OCI-LY7 (cell line): ENCODE results near the gene SMIM44. TPM values are rescaled to one million over a fixed set of nuclear protein-coding genes. Genes with fewer than 3 reads are reported as not detected.

Source experiments
- BruUV-seq: library from RNA; stranded (reverse); fragments of 400-500 nt; replicated peaks from 2 replicates; lab custom pipeline; 2021; lab: Mats Ljungman, UMichigan
- CTCF ChIA-PET: fragments of 300-600 bp; sonication (Branson Sonifier 250); formaldehyde crosslinking; loops from one replicate; lab custom pipeline; 2022; ENCODE audit warnings: antibody characterized with exemption; ENCODE audit not compliant: unreplicated experiment; lab: Charles Lee
- POLR2A ChIA-PET: fragments of 300-600 bp; sonication (Branson Sonifier 250); formaldehyde crosslinking; loops from one replicate; lab custom pipeline; 2022; ENCODE audit warnings: antibody characterized with exemption; lab: Charles Lee
- DNase-seq: peaks from one replicate; pipeline ENCODE4 v3.0.0-alpha.2; 2015; ENCODE audit warnings: low spot score
- H2AFZ ChIP-seq: fragments of 200-600 bp; sonication (generic), shearing (Covaris generic); 2 replicates; pipeline ENCODE4 v1.6.1; 2014; ENCODE audit warnings: mild to moderate bottlenecking, antibody characterized with exemption, low read length, moderate library complexity
- H3K27ac ChIP-seq: fragments of 200-600 bp; sonication (generic); 2 replicates; pipeline ENCODE4 v1.5.1; 2014; ENCODE audit warnings: mixed run types, low read depth, mild to moderate bottlenecking, moderate library complexity, low read length, inconsistent platforms; ENCODE audit not compliant: poor library complexity, severe bottlenecking
- H3K36me3 ChIP-seq: fragments of 200-600 bp; sonication (generic); 2 replicates; pipeline ENCODE4 v1.6.1; 2014; ENCODE audit warnings: mild to moderate bottlenecking, antibody characterized with exemption, low read length, moderate library complexity, mixed read lengths; ENCODE audit not compliant: insufficient read depth
- H3K4me1 ChIP-seq: fragments of 200-600 bp; sonication (generic); 2 replicates; pipeline ENCODE4 v1.5.1; 2014; ENCODE audit warnings: mild to moderate bottlenecking, low read length; ENCODE audit not compliant: insufficient read depth, poor library complexity, severe bottlenecking
- H3K4me2 ChIP-seq: fragments of 200-600 bp; sonication (generic); 2 replicates; pipeline ENCODE4 v1.6.1; 2014; ENCODE audit warnings: mild to moderate bottlenecking, low read length
- H3K4me3 ChIP-seq: fragments of 200-600 bp; sonication (generic); 2 replicates; pipeline ENCODE4 v1.5.1; 2014; ENCODE audit warnings: mild to moderate bottlenecking, low read depth, low read length; ENCODE audit not compliant: poor library complexity, severe bottlenecking
- H3K79me2 ChIP-seq: fragments of 200-600 bp; sonication (generic); 2 replicates; pipeline ENCODE4 v1.6.1; 2016; ENCODE audit warnings: low read depth, mild to moderate bottlenecking, low read length, moderate library complexity, mixed read lengths; ENCODE audit not compliant: insufficient read depth
- H3K9me2 ChIP-seq: fragments of 200-600 bp; sonication (generic); 2 replicates; pipeline ENCODE4 v1.6.1; 2016; ENCODE audit warnings: mild to moderate bottlenecking, low read length, mixed read lengths; ENCODE audit not compliant: insufficient read depth
- H3K9me3 ChIP-seq: fragments of 200-600 bp; sonication (generic); 2 replicates; pipeline ENCODE4 v1.6.1; 2014; ENCODE audit warnings: mild to moderate bottlenecking, mixed run types, low read length, mixed read lengths
- H4K20me1 ChIP-seq: fragments of 200-600 bp; sonication (generic); 2 replicates; pipeline ENCODE4 v1.6.1; 2014; ENCODE audit warnings: mild to moderate bottlenecking, antibody characterized with exemption, low read length, moderate library complexity, mixed read lengths; ENCODE audit not compliant: insufficient read depth
- CTCF ChIP-seq: fragments of 200-600 bp; sonication (generic); conservative IDR thresholded peaks from 2 replicates; pipeline ENCODE4 v1.5.1; 2014; ENCODE audit warnings: mild to moderate bottlenecking, antibody characterized with exemption, low read length, moderate library complexity, mixed read lengths
- EZH2phosphoT487 ChIP-seq: fragments of 200-600 bp; sonication (generic); IDR thresholded peaks from 2 replicates; pipeline ENCODE4 v1.6.1; 2018; ENCODE audit warnings: low read depth, borderline replicate concordance, mild to moderate bottlenecking, mixed run types, antibody characterized with exemption, low read length, moderate library complexity, mixed read lengths
- intact Hi-C: fragments of 100-400 bp; cut with micrococcal nuclease; formaldehyde crosslinking; loops from one replicate; pipeline ENCODE4 v1.10.0; 2022; ENCODE audit not compliant: unreplicated experiment
- total RNA-seq, 2 experiments: library from RNA; depleted of rRNA in 1 of 2; stranded (reverse); fragments of >200 nt in 1 of 2; shearing (Covaris generic) in 1 of 2; gene quantifications; 2 replicates each; pipeline ENCODE4 v1.2.3, GENCODE V29; 2014 to 2022

The SMIM44 gene
- total RNA-seq, 2 experiments from 2014 or later, result not detected

- Histone ChIP-seq H4K20me1 (no peaks in the 10 kb centered on the region), H3K9me3 (no peaks in the 10 kb centered on the region), H3K9me2 (no peaks in the 10 kb centered on the region), H3K4me1 (no peaks in the 10 kb centered on the region), H3K4me3 (no peak overlapping the region), H3K79me2 (no peaks in the 10 kb centered on the region), H3K4me2 (no peak overlapping the region), H3K27ac (no peak overlapping the region), H2AFZ (no peak overlapping the region), H3K36me3 (peaks cover 52% of the 10 kb centered on the region)
- ChIA-PET POLR2A (interaction anchor here (0.8 kb wide), 1 partner anchor 14 kb away, joined by 3 read pairs; no protein-coding TSS in a partner anchor), CTCF (no interaction called here)
- BruUV-seq, result no TSS peak
- intact Hi-C loops, result no loop called here
- no peak for DNase-seq
- no peak for TF ChIP-seq CTCF
- no peak for TF ChIP-seq EZH2phosphoT487
These were observed 9.7 kb upstream of the SMIM44 start for GRCh38 chr19:3492919-3493318.

GRCh38 chr19:3492131-3492839 lies 9.0 kb upstream of the SMIM44 start:
- no peaks in the 10 kb centered on the region for H3K79me2 ChIP-seq
- no peaks in the 10 kb centered on the region for H3K4me1 ChIP-seq
- POLR2A ChIA-PET, result interaction anchor here (0.8 kb wide), 1 partner anchor 13 kb away, joined by 3 read pairs; no protein-coding TSS in a partner anchor
- no peak for DNase-seq
- no peak overlapping the region for H3K27ac ChIP-seq
- H4K20me1 ChIP-seq, result no peaks in the 10 kb centered on the region
- H3K9me2 ChIP-seq, result no peaks in the 10 kb centered on the region
- no peak overlapping the region for H3K4me2 ChIP-seq
- no peak overlapping the region for H3K4me3 ChIP-seq
- CTCF ChIA-PET, result no interaction called here
- no TSS peak for BruUV-seq
- TF ChIP-seq CTCF, result no peak
- TF ChIP-seq EZH2phosphoT487, result no peak
- H3K36me3 ChIP-seq, result peaks cover 49% of the 10 kb centered on the region
- H3K9me3 ChIP-seq, result no peaks in the 10 kb centered on the region
- intact Hi-C loops, result no loop called here
- H2AFZ ChIP-seq, result no peak overlapping the region

GRCh38 chr19:3491396-3492119 lies 8.3 kb upstream of the SMIM44 start:
- no peak for DNase-seq
- Histone ChIP-seq H3K27ac (no peak overlapping the region), H3K4me2 (no peak overlapping the region), H2AFZ (no peak overlapping the region), H3K9me3 (no peaks in the 10 kb centered on the region), H3K4me3 (no peak overlapping the region), H3K4me1 (no peaks in the 10 kb centered on the region), H3K36me3 (peaks cover 42% of the 10 kb centered on the region), H3K79me2 (no peaks in the 10 kb centered on the region), H3K9me2 (no peaks in the 10 kb centered on the region), H4K20me1 (no peaks in the 10 kb centered on the region)
- no peak for TF ChIP-seq CTCF
- no peak for TF ChIP-seq EZH2phosphoT487
- intact Hi-C loops, result no loop called here
- CTCF ChIA-PET, result no interaction called here
- BruUV-seq, result no TSS peak
- POLR2A ChIA-PET, result no interaction called here
